Activated CD8-positive, alpha-beta memory T cell treated with anti-CD3 and anti-CD28 coated beads, Interleukin-2, amount 50 U/mL, for 24 hours (primary cell): ENCODE data around the gene CYTL1.
"Not testable (repeated sequence)": the region's sequence is repeated elsewhere in the genome, so short reads cannot be mapped to it uniquely, and the experiment has no call there.

Experiments used
- DNase-seq: peaks from one replicate; pipeline ENCODE4 v3.0.0-alpha.2; 2020; ENCODE audit errors: extremely low read depth

CYTL1 gene, protein sequence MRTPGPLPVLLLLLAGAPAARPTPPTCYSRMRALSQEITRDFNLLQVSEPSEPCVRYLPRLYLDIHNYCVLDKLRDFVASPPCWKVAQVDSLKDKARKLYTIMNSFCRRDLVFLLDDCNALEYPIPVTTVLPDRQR

DNA sequence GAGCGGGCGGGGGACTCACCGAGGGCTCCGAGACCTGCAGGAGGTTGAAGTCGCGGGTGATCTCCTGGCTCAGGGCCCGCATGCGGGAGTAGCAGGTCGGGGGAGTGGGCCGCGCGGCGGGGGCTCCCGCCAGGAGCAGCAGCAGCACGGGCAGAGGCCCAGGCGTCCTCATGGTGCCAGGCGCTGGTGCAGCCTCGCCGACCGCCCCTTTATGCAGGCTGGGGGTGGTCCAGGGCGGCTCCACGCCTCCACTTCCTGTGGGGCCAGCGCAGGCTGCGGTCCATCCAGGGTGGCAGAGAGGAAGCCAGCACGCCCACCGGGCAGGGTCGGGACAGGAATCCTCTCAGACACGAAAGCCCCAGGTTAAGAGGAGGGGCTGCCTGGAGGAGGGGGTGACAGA lies at the start of gene CYTL1:
Gene CYTL1 (minus strand): TSS at position 185 of the 400 bp plus-strand sequence. CDS start 13 bp downstream, at position 172.
- DNase-seq: no peak

DNA sequence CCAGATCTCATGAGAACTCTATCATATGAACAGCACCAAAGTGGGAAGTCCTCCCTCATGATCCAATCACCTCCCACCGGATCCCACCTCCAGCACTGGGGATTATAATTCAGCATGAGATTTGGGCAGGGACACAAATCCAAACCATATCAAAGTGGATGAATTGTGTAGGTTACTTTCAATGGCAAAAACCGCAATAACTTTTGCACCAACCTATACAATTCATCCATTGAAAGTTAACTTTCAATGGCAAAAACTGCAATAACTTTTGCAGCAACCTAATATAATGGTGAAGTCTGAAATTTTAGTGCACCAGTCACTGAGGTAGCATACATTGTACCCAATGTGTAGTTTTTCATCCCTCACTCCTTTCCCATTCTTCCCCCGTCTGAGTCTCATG lies 48.6 kb upstream of the CYTL1 start:
- no peak for DNase-seq

DNA sequence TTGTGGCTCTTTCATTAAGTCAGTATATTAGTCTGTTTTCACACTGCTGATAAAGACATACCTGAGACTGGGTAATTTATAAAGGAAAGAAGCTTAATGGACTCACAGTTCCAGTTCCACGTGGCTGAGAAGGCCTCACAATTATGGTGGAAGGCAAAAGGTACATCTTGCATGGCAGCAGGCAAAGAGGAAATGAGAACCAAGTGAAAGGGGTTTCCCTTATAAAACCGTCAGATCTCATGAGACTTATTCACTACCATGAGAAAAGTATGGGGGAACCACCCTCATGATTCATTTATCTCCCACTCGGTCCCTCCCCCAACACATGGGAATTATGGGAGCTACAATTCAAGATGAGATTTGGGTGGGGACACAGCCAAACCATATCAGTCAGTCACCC lies 47.7 kb upstream of the CYTL1 start:
- not testable (repeated sequence) for DNase-seq

DNA sequence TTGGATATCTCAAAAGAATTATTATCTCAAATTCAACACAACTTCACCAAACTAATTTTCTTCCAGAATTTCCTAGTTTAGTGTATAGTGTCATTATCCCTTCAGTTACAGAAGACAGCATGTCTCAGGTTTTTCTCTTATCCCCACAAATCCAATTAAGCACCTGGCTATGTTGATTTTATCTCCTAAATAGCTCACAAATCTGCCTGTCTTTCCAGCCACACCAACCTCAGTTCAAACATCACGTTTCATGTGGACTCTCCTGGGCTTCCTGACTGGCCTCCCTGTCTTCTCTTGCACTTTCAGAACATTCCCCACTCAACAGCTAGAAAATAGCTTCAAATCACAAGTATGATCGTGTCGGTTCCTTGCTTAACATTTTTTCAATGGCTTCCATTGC lies 46.8 kb upstream of the CYTL1 start:
- DNase-seq: no peak

DNA sequence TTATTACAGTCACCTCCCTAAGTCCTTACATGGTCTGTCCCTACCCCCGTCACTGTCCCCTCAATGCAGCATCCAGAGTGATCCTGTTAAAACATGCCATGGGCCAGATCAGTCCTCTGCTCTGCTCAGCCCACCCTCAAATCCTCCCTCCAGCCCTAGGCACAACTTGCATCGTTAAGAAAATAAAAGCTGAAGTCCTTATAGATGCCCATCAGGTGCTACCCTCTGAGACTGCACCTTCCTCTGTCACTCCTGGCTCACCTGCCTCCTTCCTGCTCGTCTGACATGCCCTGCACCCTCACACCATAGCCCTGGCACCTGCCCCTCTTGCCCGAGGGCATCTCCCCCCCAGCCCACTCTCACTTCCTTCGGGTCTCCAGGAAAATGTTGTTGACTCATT lies 36.2 kb upstream of the CYTL1 start:
- no peak for DNase-seq

DNA sequence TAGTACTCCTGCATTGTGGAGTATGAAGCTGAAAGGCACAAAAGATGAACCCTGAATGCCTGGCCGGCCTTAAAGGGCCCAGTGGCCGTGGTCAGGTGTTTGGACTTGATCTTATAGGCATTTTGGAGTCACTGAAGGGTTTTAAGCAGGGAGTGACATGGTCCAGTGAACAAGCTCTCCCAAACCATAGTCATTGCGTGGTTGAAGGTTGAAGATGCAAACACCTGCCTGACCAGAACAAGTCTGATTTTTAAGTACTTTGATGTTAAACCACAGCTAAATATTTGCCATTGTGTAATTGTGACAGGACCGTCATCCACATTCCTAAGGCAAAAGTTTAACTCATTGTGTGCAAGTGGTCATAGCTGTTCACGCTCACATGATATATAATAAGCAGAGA lies 35.3 kb upstream of the CYTL1 start:
- DNase-seq: no peak

DNA sequence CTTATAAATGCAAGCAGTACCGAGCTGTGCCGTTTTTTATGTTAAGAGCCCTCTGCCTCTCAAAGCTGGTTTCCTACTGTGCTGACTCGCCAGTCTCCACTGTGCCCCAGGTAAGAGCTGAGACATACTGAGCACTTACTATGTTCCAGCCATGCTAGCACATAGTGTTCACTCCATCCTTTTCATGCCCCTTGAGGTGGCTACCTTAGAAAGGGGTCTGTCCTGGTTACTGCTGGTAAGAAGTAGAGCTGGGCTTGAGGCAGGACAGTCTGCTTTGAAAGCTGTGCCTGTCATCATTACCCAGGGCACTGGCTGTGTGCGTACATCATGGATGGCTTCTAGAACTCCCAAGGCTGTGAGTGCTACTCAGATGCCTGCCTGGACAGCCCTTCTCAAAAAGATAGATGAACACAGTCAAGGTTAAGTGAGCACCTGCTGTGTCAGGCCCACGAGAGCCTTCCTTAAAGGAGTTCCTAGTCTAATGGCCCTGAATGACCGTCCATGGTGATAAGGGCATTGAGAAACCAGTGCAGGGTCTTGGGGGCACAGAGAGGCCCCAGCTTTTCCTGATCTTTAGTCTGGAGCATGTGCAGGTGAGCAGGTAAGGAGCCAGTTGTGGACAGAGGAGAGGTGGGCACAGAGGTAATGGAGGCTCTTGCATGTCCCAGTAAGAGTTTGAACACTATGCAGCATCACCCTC lies 33.6 kb upstream of the CYTL1 start:
- DNase-seq: no peak

DNA sequence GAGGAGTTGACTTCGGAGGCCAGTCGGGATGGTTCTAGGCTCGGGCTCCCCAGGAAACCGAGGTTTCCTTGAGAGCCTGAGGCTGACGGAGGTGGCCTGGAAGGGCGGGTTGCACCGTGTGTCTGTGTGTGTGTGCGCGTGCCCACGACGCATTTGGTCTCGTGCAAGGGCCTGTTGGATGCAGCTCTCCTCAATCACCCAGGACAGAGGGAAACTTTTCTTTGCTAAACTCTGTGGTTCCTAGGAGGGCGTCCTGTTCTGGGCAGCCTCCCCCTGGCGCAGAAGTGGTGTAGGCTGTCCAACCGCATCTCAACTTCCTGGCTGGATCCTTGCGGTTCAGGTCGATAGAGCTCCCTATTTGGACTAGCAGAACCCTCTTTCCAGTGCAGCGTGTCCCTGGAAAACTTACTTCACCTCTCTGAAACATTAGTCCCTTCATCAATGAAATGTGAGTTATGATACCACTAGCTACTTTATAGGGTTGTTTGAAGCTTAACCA lies 33.0 kb upstream of the CYTL1 start:
- DNase-seq: no peak

DNA sequence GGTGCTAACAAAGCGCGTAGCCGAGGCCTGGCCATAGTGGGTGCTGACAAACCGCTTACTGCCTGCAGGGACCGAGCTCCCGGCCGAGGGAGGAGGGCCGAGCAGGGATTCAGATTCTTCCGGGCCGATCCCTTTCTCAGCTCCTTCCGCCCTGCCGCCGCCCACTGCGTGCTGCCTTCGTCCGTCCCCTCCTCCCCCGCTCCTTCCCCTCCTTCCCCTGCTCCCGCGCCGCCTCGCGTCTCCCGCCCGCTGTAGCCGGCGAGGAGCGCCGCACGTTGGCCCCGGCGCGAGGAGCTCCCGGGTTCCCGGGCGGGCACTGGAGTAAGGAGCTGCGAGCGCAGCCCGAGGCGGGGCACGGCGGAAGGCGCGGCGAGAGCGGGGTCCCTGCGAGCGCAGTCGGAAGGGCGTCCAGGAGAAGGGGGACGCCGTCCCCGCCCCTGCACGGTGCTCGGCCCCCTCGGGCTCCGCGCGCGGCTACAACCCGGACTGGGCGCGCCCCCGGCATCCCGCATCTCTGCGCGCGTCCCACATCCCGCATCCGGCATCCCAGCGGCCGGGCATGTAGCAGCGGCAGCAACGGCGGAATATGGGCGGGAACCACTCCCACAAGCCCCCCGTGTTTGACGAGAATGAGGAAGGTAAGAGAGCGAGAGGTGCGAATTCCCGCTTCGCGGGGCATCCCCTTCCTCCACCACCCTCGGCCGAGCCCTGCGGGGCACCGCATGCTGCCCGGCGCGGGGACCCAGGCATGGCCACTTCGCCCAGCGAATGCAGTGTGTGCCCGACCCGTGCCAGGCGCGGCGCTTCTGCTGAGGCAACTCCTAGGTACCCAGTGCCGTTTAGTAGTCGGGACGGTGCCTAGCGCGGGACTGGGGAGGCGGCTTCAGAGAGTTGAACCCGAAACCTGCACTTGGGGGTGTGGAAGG lies 32.3 kb upstream of the CYTL1 start, which contains the start of gene STK32B:
Gene STK32B (plus strand): TSS at position 203 of the 926 bp plus-strand sequence.
- no peak for DNase-seq

DNA sequence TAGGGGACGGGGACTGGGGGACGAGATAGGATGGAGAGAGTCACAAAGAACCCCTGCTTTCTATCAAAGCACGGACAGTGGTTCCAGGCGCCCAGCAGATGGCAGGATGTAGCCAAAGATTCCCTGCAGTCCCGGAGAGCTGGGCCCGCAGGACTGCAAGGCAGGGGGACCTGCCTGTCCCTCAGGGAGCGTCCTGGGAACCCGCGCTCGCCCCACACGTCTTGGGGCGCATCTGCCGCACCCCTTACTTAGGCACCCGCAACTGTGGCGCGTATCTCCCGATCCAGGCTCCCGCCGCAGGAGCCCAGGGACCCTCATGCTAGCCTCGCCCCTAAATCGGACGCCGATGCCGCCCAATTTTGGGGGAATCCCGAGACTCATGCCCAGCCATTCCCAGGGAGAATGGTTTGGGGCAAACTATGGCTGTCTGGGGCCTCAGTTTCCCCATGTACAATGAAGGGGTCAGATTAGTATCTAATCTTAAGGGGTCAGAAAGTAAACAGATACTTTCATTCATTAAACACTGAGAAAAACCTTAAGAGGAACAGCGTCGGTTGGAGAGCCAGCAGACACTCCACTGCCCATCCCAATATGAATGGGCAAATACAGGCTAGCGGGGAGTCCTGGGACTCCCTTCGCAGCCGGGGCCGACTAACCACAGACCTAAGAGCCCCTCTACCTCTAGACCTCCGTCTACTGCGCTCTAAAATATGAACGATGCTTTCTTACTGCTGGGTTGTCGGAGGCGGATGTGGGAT lies 31.4 kb upstream of the CYTL1 start:
- DNase-seq: no peak

DNA sequence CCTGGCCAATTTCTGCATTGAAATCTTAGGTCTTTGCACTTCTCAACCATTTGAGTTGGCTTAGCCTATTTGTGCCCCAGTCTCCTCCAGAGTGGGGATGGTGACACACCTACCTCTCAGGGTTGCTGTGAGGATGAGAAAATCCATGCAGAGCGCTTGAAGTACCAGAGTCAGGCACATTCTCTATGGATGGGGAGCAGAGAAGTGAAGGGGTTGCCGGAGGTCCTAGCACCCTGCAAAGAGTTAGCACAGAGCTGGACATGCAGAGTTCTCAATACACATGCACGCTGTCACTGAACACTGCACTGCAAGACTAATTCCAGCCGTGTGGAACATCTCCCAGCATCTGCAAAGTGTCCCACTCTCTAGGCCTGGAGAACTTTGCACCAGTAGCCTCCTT lies 29.5 kb upstream of the CYTL1 start:
- no peak for DNase-seq

DNA sequence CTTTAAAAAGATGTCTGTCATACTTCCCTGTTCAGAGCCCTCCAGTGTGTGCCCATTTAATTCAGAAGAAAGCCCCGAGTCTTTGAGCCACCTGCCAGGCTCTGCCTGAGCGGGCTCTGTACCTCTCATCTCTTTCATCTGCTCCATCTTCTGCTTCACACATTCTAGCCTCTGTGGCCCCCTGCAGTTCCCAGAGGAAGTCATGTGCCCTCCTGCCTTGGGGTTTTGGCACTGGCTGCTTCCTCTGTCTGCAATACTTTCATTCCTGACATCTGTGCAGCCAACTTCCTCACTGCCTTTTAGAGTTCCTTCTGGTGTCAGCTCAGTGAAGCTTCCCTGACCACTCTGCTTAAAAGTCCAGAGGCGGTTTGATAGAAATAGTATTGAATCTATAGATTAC lies 25.8 kb upstream of the CYTL1 start:
- no peak for DNase-seq

DNA sequence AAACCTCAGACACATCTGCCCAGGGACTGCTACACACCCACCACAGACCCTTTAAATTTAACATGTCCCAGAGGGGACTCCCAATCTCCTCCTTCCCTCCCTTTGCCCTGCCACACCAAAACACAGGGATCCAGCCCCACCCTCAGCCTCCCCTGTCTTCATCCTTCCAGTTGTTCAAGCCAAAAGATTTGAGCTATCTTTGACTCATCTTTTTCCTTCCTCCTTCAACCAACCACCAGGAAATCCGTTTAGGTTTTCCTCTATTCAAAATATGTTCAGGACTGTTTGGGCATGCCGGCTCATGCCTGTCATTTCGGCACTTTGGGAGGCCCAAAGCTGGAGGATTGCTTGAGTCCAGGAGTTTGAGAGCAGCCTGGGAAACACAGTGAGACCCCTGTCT lies 25.1 kb upstream of the CYTL1 start:
- DNase-seq: no peak

DNA sequence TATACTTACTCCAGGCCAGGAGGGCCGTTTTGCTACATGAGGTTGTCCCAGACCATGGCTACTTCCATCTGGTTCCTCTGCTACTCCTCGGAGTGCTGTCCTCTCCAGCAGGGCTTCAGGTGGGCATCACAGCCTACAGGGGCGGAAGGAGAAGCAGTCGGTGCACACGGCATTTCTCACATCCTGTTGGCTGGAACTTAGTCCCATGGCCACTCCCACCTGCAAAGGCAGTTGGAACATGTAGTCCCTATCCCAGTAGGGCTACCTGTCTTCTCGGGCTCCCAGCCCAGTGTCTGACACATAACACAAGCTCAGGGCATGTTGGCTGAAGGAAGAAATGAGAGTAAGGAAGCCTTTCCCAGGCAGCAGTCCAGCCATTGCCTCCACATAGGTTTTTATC lies 24.3 kb upstream of the CYTL1 start:
- DNase-seq: no peak

DNA sequence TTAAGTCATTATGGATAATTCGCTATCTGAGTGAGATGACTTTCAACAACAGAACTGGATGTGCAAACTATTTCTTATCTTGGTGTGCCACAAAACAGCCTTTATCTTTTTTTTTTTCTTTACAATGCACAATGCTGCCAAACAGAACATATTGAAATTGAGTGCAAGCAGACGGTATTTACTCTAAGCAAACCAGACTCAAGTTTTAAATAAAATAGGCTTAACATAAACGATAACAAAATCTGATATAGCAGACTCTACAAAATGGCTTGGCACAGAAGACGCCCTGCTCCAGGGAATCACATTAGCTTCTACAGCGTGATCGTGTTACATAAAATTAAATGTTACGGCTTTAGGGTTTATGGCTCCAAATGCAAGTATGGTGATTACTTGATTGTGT lies 22.4 kb upstream of the CYTL1 start:
- no peak for DNase-seq

DNA sequence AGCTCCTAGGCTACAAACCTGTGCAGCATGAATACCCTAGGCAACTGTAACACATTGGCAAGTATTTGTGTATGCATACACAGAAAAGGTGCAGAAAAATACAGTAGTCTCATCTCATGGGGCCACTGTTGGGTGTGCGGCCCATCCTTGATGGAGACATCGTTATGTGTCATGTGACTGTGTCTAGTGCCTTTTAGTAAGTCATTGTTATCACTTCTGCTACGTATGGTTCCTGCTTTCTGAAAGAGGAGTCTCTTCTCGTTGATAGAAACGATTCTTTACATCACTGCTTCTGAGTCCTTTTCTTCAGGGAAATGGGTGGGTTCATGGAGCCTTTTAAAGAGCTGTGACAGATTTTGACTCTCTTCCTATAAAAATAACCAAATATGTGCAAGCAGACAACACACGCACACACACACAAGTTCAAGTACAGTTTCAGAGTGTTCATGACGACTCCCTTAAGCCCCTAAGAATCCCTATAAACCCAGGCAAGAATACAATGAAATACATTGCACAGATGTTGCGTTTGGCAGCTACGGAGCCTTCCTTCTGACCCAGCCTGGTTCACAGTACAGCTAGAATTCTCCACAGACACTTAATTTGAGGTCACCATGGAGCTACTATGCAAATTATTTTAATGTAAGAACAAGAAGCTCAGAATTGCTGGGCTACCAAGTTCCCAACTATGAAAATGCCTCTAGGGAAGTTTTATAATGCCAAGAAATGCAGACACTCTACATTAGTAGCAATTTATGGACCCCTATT lies 21.8 kb upstream of the CYTL1 start:
- DNase-seq: no peak

DNA sequence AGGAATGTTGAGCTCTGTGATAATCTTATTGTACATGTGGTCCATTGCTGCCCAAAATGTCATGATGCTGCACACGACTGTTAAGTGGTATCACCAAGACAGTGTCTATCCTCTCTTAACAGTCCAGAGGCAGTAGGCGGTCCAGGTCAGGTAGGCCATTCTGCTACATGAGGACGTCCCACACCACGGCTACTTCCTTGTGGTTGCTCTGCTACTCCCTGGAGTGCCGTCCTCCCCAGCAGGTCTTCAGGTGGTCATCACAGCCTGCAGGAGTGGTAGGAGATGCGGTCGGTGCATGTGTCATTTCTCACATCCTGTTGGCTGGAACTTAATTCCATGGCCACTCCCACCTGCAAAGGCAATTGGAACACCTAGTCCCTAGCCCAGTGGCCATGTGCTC lies 20.5 kb upstream of the CYTL1 start:
- DNase-seq: no peak

DNA sequence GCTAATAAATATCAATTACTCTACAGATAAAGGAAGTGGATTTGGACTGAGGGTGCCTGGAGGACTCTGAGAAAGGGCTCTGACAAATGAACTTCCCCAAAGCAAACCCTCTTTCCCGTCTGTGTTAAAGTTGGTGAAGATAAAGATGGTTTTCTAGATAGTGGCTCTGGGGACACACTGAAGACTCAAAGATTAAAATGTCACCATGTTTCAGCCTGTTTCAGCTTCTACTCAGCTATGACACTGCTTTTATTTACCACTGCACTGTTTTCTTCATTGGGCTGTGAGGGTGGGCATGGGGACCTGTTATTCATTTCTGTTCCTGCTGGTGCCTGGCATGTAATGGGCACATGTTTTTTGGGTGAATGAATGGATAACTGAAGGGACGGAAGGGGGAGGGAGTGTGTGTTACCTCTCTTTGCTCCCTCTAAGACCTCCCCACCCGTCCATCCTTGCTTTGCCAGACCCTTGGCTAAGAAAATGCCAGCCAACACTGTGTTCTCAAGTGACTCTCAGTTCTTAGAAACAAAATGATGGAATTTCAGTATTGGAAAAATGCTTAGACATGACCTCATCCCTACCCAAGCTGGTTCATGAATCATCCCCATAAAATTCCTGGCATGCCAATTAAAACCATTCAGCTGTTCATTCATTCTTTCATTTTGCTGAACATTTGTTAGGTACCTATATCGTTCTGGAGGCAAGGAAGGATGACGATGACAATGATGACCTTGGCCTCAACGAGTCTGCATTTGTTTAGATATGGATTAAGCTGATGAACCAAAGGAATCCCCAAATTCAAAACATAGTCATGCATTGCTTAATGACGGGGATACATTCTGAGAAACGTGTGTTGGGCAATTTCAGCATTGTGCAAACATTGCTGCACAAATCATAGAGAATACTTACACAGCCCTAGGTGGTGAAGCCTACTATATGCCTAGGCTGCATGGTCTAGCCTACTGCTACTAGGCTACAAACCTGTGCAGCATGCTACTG lies 18.6 kb upstream of the CYTL1 start:
- no peak for DNase-seq

DNA sequence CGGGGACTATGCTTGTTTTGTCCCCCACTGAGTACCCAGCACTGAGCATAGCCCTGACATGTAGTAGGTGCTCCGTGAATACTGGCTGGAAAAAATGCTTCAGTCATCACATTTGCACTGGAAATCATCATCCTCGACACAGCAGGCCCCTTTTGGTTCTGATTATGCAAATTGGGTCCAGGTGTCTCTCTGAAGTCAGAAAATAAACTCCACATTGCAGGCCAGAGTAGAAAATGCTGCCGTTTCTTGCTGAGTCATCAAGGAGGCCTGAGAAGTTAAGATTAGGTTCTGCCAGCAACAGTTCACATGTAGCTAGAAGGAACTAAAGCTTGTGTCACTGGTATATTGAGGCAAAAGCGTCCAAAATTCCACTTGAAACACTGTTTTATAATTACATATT lies 17.0 kb upstream of the CYTL1 start:
- DNase-seq: no peak

DNA sequence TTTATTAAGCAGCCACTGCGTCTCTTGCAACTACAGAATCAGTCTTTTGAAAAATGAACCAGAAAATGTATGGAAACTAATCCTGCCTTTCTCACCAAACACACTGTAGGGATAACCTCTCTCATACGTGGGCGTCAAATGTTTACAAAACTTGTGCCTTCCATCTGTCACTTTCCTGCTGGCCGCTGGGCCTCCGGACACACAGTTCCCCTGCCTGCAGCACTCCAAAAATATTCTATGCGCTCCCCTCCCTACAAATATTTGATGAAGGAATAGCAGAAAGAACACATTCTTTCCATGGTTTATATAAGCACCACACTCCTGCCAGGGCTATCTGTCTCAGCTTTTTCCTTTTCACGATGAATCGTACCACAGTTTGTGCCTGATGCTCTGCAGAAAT lies 14.9 kb upstream of the CYTL1 start:
- DNase-seq: no peak
